RKO (cell line): ENCODE results near the gene PAPOLA.
"Not testable (repeated sequence)": the region's sequence is repeated elsewhere in the genome, so short reads cannot be mapped to it uniquely, and the experiment has no call there.

Source experiments
- DNase-seq: peaks from one replicate; pipeline ENCODE4 v3.0.0-alpha.2; 2016; ENCODE audit warnings: low spot score

PAPOLA gene

GRCh38 chr14:96501740-96502620, at the start of gene PAPOLA:
Gene PAPOLA (plus strand): TSS chr14:96502382. CDS start chr14:96502593, 211 bp downstream.
- DNase-seq = peak; percentile 95

DNA sequence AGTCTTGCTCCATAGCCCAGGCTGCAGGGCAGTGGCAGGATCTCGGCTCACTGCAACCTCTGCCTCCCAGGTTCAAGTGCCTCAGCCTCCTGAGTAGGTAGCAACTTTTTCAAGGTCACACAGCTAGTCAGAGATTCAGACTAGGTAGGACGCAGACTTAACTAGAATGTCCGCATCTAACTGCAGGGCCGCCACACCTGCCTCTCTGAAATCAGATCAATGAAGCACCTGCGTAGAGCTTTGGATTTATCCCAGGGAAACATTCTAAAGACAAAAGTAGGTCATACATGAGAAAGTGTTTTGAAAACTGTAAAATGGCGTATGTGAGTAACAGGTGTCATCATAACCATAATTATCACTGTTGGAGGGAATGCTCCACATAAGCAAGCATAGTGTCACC, 49.5 kb upstream of the PAPOLA start:
- no peak for DNase-seq

DNA sequence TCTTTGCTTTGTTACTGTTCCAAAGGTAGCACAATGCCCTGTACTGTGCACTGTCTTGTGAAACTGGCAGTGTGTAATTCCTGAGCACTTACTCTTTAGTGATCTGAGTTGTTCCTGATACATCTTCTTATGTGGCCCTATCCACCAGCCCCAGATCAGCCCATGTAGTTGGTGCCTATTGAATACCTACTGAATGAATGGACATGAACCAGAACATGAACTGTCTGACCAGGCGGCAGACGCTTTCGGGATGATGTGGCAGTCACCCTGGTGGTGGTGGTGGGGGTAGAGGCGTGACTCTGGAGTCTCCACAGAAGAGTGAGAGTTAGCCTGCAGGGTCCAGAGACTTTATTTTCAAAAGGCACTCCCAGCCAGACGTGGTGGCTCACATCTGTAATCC, 46.6 kb upstream of the PAPOLA start:
- no peak for DNase-seq

GRCh38 chr14:96459851-96460250, 42.3 kb upstream of the PAPOLA start:
- DNase-seq = no peak

GRCh38 chr14:96461950-96462798, 40.0 kb upstream of the PAPOLA start:
- DNase-seq = no peak

DNA sequence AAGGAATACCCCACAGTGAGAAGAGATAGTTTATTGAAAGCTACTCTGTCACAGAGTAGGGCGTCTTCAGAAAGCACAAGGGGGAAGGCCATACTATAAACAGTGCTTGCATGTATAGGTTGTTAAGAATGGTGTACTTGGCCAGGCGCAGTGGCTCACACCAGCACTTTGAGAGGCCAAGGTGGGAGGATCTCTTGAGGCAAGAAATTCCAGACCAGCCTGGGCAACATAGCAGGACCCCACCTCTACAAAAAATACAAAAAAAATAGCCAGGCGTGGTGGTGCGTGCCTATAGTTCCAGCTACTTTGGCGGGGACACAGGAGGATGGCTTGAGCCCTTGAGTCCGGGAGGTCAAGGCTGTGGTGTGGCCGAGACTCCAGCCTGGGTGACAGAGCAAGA, 38.0 kb upstream of the PAPOLA start:
- no peak for DNase-seq

DNA sequence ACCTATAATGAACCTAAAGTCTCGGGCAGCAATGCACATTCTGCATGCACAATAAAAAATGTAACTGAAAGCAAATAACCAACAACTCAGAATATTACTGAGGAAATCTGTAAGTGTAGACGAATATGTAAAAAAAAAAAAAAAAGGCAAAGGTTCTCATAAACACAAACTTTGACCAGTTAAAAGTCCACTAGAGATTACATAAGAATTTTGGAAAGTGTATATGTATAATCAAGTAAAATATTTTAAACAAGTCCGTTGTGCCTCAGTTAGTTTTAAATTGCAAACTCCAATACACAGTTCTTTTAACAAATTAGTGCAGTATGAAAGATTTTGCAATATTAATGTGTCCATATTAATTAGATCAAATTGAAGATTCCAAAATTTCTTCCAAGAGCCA, 35.3 kb upstream of the PAPOLA start:
- no peak for DNase-seq

- no peak for DNase-seq
These were observed 31.9 kb upstream of the PAPOLA start for GRCh38 chr14:96470331-96470730.

GRCh38 chr14:96470967-96471366, 31.2 kb upstream of the PAPOLA start:
- DNase-seq = not testable (repeated sequence)

DNA sequence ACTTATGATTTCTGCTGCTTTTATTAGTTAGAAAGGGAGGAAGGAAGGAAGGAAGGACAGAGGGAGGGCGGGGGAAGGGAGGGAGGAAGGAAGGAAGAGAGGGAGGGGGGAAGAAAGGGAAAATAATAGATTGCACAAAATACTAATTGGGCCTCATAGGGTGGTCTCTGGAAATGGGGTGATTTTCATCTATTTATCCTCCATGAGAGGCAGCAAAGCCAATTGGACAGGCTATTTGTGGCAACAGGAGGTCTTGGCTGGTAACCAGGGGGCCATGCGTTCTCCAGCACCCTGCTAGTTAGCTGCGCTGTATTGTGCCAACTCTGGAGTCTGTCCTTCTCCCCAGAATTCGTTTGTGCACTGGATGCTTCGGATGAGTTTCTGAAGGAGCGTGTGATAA, 24.1 kb upstream of the PAPOLA start:
- DNase-seq = no peak

- DNase-seq = no peak
These were observed 22.6 kb upstream of the PAPOLA start for GRCh38 chr14:96479435-96480146.

GRCh38 chr14:96481731-96482314, 20.4 kb upstream of the PAPOLA start:
- DNase-seq = no peak

DNA sequence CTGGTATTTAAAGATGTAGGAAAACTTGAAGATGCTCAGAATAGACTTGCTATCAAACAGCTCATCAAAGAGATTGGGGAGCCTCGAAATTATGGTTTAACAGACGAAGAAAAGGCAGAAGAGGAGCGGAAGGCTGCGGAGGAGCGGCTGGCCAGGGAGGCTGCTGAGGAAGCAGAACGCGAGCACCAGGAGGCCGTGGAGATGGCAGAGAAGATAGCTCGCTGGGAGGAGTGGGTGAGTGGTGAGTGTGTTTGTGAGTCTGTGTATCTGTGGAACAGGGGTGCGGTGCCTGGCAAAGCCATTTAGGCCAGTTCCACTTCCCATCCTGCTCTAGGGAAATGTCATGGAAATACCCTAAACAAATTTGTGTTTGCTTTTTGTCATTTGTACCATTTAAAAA, 19.2 kb upstream of the PAPOLA start:
- no peak for DNase-seq

DNA sequence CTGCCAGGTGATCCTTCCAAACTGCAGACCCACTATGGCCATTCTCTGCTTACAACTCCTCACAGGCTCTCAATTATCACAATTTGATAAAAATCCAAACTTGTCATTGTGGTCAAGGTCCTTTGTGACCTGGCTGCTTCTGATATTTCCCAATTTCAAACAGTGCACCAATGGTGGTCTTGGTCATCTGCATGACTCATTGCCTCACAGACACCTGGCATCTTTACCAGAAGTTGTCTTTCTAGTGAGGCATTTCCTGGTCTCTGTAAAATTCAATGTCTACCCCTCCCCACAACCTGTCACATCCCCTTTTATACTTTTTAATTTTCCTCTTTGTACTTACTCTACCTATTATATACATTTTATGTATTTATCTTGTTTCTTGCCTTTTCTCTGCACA, 17.8 kb upstream of the PAPOLA start:
- DNase-seq = no peak

DNA sequence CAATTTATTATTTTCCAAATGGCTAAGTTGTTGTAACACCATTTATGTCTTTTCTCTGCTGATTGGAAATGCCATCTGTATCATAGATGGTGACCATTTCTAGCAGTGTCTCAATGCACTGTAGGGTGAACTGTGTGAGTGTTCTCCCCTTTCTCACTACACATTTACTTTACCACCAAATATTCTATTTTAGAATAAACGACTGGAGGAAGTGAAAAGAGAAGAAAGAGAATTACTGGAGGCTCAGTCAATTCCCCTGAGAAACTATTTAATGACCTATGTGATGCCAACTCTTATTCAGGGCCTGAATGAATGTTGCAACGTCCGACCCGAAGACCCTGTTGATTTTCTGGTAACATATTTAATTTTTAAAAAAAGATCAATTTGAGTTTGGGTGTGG, 15.5 kb upstream of the PAPOLA start:
- no peak for DNase-seq

DNA sequence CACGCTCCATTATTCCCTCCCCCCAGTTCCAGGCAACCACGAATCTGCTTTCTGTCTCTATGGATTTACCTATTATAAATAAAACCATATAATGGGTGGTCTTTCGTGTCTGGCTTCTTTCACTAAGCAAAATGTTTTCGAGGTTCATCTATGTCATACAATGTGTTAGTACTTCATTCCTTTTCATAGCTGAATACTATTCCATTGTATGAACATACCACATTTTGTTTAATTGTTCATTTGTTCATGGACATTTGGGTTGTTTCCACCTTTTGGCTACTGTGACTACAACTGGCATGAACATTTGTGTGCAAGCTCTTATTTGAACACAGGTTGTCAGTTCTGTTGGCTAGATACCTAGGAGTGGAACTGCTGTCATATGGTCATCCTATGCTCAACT, 12.9 kb upstream of the PAPOLA start:
- no peak for DNase-seq

GRCh38 chr14:96493178-96493577, 9.0 kb upstream of the PAPOLA start:
- DNase-seq = no peak

DNA sequence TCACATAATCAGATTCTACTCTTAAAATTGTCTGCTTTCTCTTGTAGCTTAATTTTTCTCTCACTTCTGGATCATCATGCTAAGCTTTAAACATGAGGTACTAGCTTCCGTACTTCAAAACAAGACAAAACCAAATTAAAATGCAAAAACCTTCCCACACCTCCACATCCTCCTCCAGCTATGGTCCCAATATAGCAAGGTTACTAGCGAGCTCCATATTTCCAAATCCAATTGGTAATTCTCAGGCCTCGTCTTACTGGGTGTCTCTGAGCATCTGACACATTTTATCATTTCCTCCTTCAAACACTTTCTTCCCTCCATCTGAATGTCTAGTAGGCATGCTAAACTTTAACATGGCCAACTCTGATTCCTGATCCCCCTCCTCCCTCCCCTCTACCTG, 7.9 kb upstream of the PAPOLA start:
- no peak for DNase-seq

DNA sequence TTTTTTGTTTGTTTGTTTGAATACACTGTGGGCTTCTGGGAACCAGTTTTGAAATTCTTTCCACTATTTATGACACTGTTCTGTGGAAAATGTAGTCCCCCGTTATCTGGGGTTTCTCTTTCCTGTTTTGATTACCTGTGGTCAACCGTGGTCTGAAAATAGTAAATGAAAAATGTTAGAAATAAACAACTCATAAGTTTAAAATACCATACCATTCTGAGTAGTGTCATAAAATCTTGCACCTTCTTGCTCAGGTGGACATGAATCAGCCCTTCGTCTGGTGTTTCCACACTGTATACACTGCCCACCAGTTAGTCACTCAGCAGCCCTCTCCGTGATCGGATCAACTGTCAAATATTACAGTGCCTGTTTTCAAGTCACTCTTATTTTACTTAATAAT, 5.1 kb upstream of the PAPOLA start:
- no peak for DNase-seq

DNA sequence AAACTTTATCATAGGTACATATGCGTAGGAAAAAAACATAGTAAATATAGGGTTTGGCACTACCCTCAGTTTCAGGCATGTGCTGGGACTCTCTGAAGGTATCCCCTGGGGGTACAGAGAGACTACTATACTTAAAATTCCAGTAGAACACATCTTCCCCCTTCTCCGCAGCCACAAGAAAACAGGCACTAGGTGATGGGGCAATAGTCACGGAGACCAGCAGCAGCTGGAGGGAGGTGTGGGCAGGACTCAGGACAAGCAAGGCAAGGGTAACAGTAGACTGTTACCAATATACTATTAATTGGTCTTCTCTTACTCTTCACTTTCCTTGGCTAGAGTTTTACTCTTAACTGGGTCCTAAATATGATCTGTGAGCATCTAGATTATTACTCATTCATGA, 4.6 kb upstream of the PAPOLA start:
- DNase-seq = no peak

GRCh38 chr14:96501217-96501739, 904 bp upstream of the PAPOLA start:
- DNase-seq = no peak
